ENCODE results near the gene SLC7A9.
"Not testable (repeated sequence)": the region's sequence is repeated elsewhere in the genome, so short reads cannot be mapped to it uniquely, and the experiment has no call there.

Gene SLC7A9

DNA sequence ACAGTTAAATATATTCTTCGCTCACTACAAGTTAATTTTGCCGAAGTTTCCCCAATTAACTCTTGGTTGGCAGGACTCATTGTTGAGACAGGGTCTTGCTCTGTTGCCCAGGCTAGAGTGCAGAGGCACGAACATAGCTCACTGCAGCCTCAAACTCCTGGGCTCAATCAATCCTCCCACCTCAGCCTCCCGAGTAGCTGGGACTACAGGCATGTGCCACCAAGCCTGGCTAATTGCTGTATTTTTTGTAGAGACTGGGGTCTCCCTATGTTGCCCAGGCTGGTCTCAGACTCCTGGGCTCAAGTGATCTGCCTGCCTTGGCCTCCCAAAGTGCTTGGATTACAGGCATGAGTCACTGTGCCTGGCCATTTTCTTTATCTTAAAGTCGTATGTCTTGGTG is 15.7 kb upstream of the SLC7A9 start:
- not testable (repeated sequence) for DNase-seq (ENCODE audit: low read depth)

DNA sequence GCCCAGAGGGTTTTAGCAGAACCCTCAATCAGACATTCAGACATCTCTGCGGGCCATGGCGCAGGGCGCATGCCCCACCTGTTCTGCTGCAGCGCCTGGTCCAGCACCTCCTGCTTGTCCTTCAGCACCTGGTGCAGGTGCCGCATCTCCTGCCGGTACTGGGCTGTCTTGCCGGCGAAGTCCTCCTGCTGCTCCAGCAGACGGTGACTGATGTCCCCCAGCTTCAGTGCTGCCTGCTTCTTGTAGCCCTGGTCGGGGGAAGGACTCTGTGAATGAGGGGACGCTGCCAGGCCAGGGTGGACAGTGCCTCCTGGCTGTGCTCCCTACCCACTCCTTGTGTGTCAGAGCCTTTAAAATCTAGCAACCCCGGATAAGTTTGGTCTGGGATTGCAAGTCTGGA is 12.2 kb upstream of the SLC7A9 start:
- DNase-seq (ENCODE audit: low read depth): no peak

DNA sequence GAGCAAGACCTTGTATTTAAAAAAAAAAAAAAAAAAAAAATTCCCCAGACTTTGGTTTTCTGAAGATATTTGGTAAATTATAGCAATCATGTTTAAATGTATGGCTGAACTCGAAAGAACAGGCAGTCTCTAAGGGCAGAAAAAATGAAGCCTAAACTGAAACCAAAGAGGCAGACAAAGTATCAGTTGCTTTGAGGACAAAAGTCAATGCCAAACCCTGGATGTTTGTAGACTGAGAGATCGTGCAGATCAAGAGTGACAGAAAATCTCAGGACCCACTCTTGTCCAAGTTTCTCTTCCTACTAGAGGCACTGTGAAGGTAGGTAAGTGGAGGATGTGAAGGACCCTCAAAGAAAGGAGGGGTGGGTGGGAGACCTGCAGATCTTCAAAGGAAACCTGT is 11.1 kb upstream of the SLC7A9 start:
- no peak for DNase-seq (ENCODE audit: low read depth)

DNA sequence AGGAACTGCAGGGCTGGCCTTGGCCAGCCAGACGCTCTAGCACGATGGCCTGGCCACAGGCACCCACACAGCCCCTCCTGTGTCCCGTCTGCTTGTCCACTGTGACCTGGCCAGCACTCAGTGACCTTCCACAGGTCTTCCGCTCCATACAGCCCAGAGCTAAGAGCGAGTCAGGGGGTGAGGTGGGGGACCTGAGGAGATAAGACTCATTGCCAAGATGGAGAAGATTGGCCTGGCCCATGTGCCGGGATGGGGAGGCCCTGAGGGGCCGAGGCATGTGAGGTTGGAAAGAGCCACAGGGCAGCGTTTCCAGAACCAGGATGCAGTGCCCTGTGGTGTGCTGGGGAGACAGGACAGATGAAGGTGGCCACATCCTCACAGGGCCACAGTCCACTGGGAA is 10.2 kb upstream of the SLC7A9 start:
- no peak for DNase-seq (ENCODE audit: low read depth)

DNA sequence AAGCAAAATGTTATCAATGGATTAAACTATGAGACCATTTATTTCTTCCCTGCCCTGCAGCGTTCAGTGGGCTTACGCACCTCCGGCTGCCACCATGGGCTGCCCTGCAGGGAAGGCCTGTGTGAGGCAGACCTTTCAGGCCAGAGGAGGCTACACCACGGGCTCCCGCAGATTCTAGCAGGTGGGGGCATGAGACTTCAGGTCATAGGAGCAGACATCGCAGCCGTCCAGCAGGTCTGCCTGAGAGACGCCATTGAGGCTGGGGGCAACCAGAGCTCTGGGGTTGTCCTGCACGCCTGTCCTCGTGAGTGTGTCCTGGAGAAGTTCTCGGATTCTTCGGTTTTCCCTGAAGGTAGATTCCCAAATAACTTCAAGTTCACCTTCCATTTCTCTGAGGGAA is 9.4 kb upstream of the SLC7A9 start:
- no peak for DNase-seq (ENCODE audit: low read depth)

DNA sequence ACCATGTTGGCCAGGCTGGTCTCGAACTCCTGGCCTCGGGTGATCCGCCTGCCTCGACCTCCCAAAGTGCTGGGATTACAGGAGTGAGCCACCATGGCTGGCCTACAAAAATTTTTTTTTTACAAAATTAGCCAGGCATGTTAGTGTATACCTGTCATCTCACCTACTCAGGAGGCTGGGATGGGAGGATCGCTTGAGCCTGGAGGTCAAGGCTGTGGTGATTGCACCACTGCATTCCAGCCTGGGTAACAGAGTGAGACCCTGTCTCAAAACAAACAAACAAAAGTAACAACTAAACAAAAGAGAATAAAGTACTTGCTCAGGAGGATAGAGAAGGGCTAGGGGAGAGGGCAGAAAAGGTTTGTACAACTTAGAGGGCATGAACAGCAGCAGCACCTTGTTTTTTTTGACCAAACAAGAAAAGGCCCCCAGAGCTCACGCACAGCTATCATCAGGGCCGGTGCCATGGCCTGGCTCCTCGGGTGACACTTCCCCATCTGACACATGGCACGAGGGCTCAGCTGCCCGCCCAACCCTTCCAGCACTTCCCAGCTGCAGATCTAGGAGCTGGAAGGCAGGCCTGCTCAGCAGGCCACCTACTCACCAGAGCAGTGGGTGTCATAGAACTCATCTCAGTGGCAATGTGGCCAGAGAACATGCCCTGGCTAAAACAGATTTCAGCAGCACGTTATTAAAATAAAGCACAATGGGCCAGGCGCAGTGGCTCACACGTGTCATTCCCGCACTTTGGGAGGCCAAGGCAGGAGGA is 8.6 kb upstream of the SLC7A9 start:
- DNase-seq (ENCODE audit: low read depth): no peak

DNA sequence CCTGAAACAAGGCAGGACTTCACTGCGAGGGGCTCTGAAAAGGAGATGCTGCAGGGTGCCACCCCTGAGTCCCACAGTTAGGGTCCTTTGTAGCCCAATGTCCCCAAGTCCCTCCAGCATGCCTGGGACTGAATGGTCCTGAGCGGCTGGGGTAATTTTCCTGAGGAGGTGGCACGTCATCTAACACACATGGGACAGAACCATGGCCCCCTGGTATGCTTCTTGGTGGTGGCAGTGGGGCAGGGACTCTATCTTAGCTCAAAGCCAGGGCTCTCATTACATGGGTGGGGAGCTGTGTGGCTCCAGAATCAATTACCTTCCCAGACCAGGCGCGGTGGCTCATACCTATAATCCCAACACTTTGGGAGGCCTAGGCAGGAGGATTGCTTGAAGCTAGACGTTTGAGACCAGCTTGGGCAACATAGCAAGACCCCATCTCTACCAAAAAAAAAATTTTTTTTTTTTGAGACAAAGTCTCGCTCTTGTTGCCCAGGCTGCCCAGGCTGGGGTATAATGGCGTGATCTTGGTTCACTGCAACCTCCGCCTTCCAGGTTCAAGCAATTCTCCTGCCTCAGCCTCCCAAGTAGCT is 7.9 kb upstream of the SLC7A9 start:
- DNase-seq (ENCODE audit: low read depth): no peak

DNA sequence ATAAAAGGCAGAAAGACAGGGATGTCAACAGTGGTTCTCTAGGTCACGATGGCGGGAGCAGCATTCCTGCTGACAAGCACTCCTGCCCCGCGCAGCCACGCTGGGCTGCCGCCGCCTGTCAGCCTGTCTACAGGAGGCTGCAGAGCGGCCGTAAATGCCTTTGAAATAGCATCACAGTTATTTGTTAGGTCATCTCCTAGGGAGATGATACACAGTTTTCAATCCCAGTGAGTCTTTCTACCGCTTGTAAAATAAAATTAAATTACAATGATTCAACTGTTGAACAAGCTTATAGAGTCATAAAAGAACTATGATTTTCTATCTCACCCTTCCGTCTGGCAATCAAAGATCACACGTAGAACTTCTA is 7.3 kb upstream of the SLC7A9 start:
- DNase-seq (ENCODE audit: low read depth): no peak

DNA sequence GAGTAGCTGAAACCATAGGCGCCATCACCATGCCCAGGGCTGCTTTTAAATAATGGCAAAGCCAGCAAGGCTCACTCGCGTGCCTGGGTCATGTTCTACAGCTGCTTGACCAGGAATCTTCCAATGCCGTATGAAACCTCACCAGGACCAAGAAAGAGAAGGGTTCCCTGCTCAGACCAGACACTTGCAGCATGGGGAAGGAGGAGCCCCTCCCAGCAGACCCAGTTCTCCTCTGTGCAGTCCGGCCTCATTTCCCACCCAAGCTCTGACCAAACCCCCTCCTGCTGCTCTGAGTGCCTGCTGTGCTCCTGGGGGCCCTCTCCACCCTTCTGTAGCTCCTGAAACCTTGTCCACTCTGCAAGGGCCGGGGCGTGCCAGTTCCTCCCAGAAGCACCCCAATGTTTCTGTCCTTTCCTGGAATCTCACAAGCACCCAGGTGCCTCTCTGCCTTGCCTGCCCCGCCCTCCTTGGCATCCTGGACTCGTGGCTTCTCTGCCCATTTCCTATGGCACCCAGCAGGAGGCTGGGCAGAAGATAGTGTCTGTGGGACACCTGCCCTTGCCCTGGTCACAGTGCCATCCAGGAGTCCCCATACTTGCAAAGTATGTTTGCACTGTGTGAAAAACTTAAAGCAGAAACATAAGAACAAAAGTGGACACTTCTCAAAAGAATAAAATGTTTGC is 6.8 kb upstream of the SLC7A9 start:
- no peak for DNase-seq (ENCODE audit: low read depth)

DNA sequence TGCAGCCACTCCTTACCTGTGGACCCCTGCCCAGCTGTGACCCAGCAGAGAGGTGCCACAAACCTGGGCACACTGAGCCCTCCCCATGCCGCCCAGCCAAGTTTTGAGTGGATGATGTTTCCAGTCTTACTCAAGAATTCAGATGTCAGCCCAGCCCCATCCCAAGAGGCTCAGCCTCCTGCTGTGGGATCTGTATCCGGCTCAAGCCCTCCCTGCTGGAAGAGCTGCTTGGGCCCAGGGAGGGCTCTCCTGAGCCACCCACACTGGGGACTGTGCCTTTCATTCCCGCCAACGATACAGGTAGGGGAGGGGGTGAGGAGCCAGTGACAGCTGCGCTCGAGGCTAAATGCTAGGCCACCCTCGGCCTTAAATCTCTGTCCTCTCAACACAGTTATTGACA is 5.9 kb upstream of the SLC7A9 start:
- no peak for DNase-seq (ENCODE audit: low read depth)

DNA sequence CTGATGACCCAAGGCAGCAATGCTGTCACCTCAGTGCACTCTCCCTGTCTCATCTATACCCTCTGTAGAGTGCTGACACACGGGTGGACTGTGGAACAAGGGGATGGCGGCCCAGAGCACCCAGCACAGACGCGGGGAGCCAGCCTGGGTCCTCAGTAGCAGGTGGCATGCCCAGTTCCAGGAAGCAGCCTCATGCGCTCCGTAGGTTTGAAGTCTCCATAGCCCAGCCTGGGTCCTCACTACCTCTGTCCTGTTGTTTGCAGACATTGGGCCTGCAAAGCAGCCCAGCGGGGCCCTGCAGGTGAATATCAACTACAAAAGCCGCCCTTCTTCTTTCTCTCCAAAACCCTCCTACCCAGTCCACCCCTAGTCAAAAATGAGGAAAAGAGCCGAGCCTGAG is 5.0 kb upstream of the SLC7A9 start:
- DNase-seq (ENCODE audit: low read depth): no peak

DNA sequence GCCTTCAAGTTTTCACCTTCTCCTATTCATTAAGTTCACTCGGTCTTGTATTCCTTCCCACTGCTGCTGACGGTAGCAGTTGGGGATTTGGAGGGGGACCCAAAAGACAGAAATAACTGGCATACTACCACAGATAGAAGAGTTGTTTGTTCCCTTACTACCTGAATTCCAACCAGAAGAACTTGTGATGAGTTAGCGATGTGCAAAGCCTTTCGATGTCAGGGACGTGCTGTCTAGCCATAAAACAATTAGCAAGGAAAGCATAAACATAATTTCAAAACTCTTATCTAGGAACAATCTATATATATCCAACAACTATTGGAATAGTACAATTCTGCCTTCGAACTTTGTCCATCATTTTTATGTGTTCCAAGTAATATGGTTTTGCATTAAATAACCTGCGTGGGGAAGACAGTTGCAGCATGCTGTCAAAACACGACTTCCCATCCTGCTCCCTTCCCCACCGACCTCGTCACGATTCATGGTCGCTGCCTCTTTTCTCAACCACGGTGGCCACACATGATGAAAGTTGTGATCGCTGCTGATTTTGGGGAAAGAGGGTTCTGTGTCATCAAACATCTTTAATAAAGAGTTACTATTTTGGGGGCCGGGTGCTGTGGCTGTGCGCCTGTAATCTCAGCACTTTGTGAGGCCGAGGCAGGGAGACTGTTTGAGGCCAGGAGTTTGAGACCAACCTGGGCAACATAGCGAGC is 3.8 kb upstream of the SLC7A9 start:
- DNase-seq (ENCODE audit: low read depth): no peak

DNA sequence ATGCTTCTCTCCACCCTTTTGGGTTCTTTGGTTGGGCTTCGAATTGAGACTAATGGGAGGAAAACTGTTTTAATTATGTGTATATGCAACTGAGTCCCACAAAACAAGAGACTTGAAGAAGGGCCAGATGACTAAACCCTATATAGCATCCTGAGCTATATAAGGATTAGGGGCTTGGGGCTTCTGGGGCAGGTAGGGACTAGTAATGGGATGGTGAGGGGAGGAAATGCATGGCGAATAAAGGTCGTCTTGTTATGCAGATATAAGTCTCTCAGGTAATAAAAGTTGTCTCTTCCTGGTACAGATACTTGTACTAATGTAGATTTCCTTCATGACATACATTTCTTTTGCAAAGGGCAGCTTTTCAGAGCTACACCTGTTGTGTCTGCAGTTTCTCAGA is 2.8 kb upstream of the SLC7A9 start:
- DNase-seq (ENCODE audit: low read depth): no peak

DNA sequence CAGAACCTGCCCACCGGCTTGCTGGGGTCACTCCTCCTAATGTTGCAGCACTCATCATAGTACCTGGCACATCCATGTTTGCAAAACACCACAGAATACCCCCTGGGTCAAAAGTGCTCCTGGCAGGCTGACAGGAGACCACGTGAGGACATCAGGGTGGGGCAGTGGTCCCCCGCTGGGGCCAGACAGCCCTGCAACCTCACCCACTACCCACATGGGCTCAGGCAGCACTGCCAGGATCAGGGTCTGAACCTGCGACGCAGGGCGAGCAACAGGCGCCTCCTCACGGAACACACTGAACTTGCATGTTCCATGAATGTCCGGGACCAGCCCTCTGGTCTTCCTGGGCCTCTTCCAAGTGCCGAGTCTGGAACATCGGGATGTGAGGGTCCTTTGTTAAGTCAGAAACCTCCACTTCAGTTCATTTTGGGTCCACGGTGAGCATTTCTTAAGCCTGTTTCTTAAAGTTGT is 1.4 kb upstream of the SLC7A9 start:
- no peak for DNase-seq (ENCODE audit: low read depth)

DNA sequence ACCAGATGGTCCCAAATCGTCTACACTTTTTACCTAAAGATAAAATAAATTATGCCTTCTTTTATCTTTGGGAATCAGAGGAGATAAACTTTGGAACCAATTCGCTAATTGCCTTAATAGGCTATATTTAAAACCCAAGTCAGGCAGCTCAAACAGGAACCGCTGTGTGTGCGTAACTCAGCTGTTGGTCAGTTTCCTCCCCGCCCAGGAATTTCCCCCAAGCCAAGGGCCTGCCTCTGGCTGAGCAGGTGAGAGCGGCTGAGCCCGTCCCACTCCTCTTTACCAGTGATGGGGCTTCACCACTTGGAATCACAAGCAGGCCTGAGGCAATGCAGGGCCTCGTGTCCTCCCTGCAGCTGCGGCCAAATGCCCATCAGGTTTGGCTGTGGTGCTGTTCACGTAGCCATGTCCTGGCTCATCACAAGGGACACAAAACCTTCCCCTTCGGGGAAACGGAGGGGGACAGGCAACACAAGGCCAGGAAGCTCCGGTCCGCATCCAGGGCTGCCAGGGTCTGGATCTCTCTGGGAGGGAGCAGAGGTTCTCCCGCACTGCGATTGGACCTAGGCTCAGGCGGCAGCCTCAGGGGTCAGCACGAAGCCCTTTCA is 503 bp upstream of the SLC7A9 start:
- DNase-seq (ENCODE audit: low read depth): no peak

DNA sequence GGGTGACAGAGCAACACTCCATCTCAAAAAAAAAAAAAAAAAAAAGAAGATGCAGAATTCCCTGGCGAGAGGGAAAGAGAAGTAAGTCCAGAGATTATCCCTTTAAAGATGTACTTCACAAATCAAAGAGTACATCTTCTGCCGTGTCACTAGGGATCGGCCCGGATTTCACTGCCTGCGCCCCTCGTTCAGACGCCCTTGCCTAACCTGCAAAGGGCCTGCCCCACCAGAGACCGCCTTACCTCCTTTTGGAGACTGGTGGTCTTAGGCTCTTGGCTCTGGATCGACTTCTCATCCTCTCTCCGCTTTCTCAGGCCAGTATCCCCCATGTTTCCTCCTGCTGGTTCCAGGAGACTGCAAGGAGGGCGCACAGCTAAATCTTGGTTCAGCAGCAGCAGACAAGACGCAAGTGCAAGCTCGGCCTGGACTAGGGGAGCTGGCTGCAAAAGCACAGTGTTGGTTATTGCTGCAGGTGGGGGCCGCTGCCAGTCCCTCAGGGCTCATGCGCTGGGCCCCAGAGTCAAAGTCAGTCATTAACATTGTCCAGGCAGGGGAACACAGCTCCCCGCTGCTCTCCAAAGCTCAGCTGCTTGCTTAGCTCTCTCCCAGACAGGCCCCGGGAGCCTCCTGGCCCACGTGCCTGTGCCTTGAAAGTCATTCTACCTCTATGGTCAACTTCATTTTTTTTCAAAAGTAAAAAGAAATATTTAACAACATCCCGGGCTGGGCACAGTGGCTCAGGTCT is 1.2 kb downstream of the SLC7A9 start:
- no peak for DNase-seq (ENCODE audit: low read depth)

DNA sequence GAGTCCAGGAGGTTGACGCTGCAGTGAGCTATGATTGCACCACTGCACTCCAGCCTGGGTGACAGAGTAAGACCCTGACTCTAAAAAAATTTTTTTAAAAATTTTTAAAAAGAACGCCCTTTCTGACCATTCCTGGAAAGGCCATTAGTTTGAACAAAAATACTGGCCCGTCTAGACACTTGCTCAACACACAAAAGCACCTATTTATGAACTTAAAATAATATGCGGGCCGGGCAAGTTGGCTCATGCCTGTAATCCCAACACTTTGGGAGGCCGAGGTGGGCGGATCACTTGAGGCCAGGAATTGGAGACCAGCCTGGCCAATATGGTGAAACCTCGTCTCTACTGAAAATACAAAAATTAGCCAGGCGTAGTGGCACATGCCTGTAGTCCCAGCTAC is 2.1 kb downstream of the SLC7A9 start:
- not testable (repeated sequence) for DNase-seq (ENCODE audit: low read depth)

DNA sequence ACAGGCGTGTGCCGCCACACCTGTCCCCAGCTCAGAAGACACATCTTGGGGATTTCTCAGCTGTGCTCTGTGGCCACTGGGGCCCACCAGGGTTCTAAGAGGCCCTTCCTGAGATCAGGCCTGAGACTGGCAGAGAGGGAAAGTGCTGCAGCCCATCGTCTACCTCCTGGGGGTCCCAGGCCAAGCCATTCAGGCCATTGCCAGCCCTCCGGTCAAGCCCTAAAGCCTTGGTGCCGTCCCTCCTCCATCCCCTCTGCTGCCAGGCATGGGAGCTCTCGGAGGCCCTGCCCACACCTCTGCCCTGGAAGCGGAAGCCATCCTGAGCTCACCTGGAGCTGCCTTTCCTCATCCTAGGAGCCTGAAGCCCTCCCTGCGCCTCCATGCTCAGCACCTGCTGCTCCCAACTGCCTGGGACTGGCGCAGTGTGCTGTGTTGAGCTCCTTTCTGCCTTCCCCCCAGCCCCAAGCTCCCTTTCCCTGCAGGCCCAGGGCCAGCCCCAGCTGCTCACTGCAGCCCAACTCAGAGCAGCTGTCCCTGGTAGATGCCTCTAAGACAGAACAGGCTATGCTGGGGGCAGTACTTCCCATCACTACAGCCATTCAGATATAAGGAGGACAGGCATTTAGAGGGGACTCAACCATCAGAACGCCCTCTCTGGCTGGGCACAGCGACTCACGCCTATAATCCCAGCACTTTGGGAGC is 2.9 kb downstream of the SLC7A9 start:
- no peak for DNase-seq (ENCODE audit: low read depth)

DNA sequence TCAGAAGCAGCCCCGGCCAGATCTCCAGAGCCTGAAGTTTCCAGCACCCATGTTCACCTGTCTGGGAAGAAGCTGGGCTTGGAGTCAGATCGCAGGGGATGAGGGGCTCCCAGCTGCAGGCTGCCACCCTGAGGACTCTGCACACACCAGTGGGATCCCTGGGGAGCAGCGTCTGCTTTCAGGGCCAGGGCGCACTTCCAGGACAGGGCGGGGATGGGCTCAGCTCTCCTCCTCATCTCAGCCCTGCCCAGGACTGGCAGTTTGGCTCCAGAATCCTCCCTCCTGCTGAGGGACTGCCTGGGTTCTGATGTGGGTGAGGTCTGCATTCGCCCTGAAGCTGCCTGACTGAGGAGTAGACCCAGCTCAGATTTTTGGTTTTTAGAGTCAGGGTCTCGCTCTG is 3.5 kb downstream of the SLC7A9 start:
- DNase-seq (ENCODE audit: low read depth): no peak

DNA sequence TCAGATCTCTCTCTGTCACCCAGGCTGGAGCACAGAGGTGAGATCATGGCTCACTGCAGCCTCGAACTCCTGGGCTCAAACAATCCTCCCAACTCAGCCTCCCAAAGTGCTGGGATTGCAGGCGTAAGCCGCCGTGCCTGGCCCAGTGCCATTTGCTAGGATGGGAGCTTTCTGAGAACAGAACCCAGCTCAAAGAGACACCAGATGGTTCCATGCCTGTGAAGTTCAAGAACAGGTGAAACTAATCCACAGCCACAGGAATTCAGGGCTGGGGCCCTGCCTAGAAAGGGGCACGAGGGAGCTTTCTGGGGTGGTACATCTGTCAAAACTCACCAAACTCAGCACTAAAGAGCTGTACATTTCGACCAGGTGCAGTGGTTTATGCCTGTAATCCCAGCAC is 4.2 kb downstream of the SLC7A9 start:
- no peak for DNase-seq (ENCODE audit: low read depth)

All from stimulated activated CD8-positive, alpha-beta memory T cell treated with anti-CD3 and anti-CD28 coated beads, Interleukin-7, amount 100 ng/mL, for 24 hours (primary cell).